CD4-positive, alpha-beta T cell treated with Interleukin-12 subunit alpha and Interleukin-12 subunit beta, for 1 hour (primary cell): Measurements from ENCODE around the gene FGF12.

Experiments used
- DNase-seq: peaks from one replicate; pipeline ENCODE4 v3.0.0-alpha.2; 2020

FGF12 gene

DNA sequence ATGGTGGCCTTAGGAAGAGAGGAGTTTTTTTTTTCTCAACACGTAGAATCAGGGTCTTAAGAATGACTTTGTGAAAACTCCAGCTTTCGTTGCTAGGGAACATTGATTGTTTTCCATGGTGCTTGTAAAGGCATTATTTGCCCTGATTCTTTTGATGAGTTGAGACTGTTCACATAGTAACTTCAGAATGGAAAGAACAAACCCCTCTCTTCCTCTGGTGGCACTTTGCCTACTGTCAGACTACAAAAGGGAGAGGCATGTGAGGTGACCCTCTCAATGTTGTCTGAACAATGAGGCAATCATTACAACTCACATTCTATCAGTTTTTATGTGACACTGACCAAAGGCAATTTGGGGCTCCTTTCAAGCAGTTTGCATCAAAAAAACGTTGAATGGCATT lies 477.8 kb downstream of the FGF12 start:
- no peak for DNase-seq

DNA sequence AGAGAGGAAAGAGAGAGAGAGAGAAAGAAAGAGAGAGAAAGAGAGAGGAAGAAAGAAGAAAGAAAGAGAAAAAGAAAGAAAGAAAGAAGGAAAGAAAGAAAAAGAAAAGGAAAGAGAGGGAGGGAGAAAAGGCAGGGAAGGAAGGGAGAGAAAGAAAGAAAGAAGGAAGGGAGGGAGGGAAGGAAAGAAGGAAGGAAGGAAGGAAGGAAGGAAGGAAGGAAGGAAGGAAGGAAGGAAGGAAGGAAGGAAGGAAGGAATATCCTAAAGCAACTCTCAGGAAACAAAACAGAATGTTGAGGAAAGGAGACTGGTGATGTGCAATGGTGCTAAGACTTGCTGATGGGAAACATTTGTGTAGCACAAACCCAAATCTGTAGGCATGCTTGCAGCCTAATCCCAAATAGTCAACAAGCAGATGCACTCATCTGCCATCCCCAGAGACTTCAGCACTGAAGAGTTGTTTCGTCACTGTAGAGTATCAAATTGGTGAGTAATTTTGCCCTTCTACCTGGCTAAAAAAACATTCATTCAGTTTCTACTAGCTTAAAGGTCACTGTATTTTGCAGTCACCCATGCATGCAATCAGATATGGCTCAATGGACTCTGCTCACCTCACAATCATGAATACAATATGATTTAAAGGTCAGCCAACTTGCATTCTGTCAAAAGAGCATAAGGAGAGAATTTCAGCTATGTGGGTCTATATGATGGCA lies 480.3 kb downstream of the FGF12 start:
- no peak for DNase-seq

DNA sequence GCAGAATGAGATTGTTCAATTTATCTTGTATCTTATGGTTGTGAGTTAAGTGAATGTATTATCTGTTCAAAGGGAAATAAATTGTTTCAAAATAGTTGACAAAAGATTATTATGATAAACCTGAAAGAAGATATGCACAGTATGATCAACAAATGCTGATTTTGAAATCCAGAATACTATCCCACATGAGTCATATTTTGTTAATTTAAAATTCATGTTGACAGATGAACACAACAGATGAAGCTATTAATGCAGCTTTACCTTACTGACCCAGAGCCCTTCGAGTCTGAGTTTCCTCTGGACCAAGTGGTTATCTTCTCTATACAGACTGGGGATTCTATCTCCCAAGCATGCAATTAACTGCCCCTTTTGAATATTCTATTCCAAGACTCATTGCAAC lies 482.8 kb downstream of the FGF12 start:
- no peak for DNase-seq

DNA sequence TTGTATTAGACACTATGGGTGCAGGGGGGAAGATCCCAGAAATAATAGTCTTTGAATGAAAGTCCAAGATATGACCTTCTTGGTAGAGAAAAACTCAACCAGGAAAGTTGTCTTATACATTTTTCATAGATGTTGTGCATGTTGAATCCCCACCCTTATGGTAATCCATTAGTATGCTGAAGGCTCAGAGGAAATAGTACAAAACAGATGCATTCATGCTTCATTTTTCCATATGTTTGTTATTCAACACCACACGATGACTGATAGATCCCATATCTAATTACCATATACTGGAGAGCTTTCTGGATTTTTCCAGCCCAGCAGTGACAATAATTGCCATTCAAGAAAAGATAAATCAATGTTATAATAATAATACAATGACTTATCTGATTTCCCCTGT lies 487.4 kb downstream of the FGF12 start:
- DNase-seq, result no peak

DNA sequence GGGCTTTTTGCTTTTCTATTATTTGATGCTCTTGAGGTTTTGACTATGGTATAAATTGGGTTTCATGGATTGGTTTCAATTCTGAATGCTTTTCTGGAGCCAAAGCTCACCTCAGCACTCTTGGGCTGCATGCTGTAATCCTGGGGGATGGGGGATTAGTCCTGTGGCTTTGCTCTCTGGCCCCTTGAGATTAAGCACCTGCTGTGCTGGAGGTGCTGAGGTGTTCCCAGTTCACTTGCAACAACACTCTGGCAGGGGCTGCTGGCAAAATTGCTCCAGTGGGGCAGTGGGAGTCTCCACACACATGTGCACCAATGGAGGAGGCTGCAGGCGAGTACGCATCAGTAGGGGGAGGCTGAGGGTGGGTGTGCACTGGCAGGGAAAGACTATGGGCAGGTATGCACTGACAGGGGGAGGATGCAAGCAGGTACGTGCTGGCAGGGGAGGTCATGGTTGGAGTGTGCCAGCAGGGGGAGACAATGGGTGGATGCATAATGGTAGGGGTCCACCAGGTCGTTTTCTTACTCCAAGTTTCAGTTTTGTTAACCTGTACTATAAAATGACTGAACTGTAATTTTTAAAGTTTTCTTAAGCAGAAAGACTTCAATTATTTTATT lies 489.2 kb downstream of the FGF12 start:
- DNase-seq, result no peak

DNA sequence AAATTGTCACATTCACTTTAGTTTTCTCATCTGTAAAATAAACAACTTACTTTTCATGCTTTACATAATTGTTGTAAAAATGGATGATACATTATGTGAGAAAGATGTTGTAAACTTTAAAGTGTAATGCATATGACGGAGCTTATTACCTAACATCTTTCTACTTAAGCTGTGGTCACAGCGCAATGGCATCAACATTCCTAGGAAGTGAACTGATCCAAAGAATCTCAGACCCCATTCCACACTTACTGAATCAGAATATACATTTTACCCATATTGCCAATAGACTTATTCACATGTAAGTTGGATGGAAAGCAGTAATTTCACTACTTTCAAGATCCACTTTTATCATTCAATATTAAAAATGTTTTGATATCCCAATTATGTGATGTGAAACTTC lies 497.5 kb downstream of the FGF12 start:
- DNase-seq, result no peak

DNA sequence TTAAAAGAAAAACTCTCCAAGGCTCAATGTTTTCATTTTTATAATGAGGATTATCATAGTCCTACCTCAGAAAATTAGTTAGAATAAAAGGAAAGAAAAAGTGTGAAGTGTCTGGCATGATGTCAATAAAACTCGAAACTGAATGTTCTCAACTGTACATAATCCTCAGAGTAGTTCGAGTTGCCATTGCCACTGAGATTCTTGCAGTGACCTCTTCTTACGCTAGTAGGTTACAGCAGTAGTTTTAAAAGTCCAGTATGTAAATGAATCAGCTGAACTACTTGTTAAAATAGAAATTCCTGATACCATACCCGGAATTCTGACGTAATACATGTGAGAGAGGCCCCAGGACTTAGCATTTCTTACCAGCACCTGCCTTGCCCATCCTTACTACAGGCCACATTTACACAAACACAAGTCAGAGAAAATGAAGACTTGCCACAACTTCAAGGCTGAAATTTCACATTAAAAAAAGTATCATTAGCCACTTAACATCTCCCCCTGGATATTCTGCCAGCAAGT lies 502.6 kb downstream of the FGF12 start:
- DNase-seq, result no peak

DNA sequence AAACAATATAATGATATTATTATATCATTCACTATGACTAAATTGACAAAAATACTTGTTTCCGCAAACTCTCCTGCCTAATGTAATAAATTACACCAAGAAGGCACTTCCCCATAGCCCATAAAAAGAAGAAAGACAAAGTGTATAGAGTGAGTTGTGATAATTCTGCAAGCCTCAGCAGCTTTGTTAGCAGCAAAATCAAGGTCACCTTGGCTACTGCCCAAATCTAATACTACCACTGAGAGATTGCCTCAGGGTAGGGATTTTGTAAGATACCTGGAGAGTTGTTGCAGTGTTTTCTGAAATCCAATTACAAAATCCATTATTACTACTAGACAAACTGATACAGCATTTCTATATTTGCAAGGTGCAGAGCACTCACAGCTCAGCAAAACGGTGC lies 503.5 kb downstream of the FGF12 start:
- no peak for DNase-seq

DNA sequence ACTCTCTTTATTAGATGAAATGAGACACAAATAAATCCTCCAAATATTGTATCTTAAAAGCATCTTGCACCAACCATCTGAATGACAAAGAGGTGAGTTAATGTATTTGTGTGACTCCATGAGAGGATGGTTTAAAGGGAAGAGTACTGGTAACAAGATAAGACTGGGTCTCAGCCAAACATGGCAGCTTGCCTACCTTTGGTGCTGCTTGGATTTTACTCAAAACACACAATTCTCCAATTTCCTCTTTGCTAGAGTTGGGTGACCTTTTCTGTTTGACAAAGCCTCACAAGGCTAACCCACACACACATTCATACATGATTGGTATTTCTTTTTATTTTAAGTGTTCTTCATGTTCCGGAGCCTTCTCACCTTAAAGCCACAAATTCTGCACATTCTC lies 506.4 kb downstream of the FGF12 start:
- DNase-seq, result no peak

DNA sequence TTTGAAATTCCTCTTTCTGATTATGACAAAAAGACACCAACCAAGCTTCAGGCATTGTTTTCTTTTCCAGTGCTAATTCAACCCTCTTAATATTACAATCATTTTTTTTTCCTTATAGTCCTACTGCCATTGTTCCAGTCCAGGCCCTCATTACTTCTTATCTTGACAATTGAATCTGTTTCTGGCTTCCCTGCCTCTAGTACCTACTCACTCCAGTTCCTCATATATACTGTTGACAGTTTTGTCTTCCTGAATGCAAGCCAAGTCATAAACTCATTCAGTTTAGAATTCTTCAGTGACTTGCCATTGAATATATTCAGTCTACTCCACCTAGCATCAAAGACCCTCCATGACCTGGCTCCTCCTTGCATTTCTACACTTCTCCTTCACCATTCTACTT lies 507.4 kb downstream of the FGF12 start:
- DNase-seq, result no peak

DNA sequence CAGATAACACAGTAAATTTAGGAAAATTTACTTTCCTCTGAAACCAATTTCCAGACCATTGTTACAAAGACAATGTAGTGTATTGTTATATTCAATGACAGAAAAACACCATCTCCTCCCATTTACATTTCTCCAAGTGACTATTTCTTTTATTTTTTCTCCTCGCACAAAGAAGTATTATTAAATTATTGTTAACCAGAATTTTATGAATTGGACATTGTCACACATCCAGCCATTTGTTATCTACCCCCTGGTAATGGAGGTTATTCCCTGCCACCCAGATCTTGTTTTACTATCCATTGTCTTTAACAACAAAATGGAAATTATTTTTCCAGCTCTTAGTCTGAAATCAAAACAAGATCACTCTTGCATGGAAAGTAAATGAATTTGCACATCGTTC lies 511.3 kb downstream of the FGF12 start:
- DNase-seq, result no peak

DNA sequence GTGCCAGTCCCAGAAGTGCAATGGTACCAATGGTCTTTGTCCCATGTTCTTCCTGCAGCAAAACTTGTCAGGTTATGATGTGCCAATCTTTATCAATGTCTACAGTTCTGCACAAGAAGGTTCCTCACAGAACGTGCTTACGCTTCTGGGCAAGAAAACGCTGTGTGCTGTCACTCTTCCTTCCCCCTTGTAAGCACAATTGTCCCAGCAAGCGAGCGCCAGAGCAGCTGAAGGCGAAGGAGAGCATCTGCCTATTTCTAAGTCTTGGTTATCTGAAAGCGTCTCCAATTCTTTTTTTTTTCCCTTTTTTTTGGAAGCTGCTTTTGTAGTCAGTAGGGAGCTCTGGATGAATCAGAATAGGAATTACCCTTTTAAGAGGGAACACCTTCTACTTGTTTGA lies 514.4 kb downstream of the FGF12 start:
- no peak for DNase-seq

DNA sequence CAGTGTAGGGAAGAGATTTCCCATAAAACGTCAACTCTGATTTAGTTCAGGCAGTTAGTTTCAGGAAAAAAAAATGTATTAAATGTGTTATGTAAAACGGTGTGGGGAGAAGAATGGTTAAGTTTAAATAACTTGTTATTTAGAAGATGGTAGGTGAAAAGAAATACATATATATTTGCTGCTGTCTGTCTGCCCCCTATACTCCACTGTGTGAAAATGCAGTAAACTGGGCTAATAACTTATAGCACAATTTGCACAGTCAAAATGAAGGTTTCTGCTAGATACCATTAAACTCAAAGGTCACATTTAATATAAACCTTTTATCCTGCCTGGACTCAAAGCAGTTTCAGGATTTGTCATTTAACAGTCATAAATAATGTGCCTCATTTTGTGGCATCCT lies 515.0 kb downstream of the FGF12 start:
- no peak for DNase-seq

DNA sequence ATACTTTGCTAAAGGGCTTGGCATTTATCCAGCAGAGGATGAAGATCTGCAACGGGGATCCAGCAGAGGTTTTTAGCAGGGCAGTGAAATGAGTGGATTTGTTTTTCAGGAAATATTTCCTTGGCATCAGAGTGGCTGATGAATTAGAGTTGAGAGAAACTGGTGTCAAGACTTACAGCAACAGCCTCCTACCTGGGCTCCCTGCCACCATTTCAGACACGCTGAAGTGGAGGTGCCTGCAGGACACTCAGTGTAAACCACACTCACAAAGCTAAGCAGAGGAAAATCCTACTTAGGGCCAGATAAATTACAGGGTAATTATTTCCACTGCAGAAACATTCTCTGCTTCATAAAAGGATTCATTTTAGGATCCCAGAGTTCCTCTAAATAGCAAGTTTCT lies 519.7 kb downstream of the FGF12 start:
- no peak for DNase-seq

DNA sequence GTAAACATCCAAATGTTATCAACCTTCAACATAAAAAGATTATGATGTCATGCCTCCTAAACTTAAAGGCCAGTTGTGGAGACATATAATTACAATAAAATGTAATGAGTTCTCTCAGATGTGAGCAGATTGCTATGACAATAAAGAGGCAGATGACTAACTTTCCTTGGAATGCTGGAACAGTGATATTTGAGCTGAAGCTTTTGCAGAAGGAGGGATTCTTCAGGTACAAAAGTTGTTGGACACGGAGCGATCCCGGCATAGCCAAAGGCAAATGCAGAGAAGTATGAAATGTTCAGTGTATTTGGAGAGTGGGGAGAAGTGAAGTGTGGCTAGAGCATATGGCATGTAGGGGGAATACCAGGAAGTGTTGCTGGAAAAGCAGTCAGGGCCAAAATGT lies 520.1 kb downstream of the FGF12 start:
- DNase-seq, result no peak

DNA sequence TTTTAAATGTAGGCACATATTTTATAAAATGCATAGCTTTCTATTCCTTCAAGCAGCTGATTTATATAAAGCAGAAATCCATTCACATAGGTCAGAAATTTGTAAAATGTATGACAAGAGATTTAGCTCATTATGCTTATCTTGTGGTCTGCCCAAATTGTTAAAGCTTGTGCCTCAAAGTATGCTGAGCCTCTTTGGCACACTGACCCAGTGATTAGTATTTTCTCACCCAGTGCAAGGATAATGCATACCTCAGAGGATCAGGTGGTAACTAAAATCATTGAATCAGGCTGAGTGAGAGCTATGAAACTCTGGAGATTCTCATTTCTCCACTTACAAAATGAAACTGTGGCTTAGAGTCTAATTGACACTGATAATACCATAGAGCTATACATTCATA lies 533.3 kb downstream of the FGF12 start:
- no peak for DNase-seq

DNA sequence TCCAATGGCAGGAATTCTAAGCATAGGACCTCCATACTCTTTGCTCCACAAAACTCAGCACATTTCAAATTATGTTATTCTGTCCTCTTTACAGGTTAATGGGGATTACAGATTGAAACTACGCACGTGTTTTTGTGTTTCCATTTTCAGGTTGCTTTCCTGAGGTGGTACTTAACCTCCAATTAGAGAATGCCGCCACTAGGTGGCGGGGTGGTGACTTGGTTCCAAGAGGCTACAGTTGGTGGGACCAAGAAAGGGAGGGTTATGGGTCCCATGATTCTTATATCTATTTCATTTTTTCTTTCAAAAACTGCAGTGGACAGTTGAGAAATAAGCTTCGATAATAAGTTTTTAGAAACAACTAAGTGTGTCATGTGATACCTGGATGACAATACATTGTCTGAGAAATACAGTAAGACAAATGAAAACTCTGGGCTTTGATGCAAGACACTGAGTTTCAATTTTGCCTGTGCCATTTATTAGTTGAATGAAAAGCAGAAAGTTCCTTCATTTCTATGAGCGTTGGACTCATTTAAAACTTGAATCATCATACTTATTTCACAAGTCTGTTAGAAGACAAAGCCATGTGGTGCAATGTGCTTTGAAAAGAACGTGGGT lies 539.0 kb downstream of the FGF12 start:
- peak; percentile 32 for DNase-seq

DNA sequence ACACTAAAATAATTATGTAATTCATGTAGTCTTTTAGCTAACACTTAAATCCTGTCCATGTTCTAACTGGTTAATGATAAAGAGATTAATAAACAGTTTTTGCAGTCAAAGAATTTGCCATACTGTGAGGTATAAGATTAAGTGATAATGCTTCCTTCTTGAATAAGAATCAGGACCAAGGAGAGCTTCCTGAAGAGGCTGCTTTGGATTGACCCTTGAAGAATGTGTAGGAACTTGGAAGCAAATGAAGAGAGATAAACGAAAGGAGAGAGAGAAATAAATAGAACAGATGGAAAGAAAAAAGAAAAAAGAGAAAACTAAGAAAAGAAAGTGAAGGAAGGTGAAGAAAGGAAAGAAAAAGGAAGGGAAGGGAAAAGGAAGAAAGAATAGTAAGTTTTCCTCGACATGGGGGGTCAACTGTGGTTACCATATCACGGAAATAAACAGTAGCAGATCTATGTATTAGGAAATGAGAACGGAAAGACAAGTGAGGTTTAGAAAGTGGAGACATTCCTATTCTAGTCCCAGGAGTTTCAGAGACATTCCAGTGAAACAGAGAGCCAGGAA lies 539.8 kb downstream of the FGF12 start:
- DNase-seq, result no peak

DNA sequence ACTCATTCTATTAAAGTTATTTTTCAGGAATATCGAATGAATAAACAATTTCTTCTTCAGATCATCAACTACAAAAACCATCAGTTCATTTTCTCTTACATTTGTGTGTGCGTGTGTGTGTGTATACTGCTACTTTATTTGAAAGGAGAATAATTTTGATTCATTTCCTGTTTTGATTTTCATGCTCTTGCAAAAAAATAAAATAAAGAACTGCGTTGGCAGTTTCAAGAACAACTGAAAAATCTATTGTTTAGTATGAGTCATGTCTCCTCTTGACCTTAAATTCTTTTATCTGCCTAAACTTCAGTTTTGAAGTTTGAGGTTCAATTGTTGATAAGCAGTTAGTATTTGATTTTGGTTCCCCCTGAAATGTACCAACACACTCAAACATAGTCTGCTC lies 540.8 kb downstream of the FGF12 start:
- no peak for DNase-seq

DNA sequence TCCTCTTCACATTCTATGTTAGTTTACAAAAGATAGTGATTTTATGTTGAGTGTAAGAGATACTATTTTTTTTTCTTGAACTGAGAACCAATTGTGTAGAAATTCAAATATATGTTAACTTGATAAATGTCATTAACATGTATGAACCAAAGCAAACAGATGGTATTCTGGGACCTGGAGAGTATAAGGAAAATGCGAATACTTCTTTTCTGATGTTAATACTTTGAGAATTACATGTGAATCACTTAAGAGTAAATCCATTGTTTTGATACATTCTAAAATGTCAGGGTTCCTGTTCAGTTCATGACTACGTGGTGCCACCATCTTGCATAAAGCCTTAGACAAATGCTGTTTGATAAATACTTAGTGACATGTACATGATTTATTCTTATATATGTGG lies 541.3 kb downstream of the FGF12 start:
- DNase-seq, result no peak

DNA sequence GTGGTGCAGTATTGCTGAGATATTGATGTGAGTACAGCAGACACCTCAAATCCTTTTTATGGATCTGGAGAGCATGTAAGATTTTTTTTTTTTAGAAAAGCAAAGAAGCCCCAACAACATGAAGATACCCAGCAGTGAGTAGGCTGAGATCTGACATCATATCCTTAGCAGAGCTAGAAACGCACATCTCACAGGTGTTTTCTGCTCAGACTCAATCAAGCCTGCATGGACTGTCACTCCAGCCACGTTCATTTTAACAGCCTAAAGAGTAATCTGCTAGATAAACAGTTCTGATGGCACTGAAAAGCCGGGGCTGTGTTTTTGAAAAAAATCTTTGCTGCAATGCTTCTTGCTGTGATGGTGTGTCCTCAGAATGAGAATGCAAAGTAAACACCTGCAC lies 544.2 kb downstream of the FGF12 start:
- no peak for DNase-seq

DNA sequence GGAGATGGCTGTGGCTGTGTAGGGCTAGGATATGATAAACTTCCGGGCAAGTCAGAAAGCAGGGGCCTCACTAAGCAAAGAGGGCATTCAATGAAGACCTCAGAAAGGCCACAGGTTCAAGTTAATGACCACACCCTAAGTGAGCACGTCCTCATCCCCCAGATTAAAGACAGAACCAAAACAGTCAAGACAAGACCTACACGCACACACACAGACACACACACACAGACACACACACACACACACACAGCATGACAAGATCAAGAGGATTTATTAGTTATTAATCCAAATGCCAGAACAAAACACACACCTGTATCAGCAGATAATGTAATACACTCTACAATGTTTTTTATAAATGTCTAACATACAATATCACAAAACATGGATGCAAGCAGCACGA lies 546.2 kb downstream of the FGF12 start:
- no peak for DNase-seq

DNA sequence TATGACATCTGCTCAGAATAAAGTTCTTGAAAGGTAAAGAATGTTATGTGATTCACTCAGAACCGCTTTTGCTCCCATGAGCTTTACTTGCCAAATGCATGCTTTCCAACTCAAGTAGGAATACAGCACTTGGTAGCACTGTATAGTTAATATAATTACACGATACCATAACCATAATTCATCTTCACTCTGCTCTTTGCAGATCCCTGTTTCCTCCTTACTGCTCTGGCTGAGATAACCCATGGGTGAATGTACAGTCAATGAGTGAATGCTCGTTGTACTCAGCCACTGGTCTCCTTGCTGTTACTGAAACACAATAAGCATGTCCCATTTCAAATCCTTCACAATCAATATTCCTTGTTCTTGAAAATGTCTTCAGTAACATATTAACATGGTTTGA lies 550.0 kb downstream of the FGF12 start:
- no peak for DNase-seq

DNA sequence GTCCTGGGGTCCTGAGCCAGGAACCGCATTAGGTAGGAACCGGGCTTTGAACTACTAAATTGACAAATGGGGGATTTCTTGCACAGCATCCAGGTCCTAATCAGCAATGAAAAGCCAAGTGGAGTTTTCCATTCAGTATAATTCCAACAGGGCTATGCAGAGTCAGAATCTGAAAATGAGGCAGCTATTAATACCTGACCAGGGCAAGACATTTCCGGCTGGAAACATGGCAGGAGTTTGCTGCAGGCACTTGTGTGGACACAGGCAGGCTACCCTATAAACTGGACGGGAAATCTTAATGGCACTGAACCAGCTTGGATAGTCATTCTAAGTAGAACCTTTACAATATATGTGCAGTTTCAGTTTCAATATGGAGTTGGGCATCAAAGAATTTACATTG lies 553.1 kb downstream of the FGF12 start:
- no peak for DNase-seq
